Transverse colon (tissue), 3 donors: ENCODE data around the gene SERPINA9.
"Not testable (repeated sequence)": the region's sequence is repeated elsewhere in the genome, so short reads cannot be mapped to it uniquely, and the experiment has no call there.

Source experiments
- CTCF ChIP-seq, 5 experiments: fragments of 200-600 bp in 3 of 5; fragments of 450-650 bp in 2 of 5; sonication (generic) in 3 of 5; IDR thresholded peaks; 1 replicate in 2 of 5; 2 replicates in 3 of 5; pipeline ENCODE4 v1.5.1; 2016 to 2017; ENCODE audit warnings: antibody characterized with exemption in 5 of 5, inconsistent platforms in 3 of 5, mild to moderate bottlenecking in 2 of 5, moderate library complexity in 1 of 5
- POLR2A ChIP-seq: fragments of 450-650 bp; IDR thresholded peaks from one replicate; pipeline ENCODE4 v1.6.1; 2016; ENCODE audit warnings: antibody characterized with exemption, mild to moderate bottlenecking, moderate library complexity

- not testable (repeated sequence) for TF ChIP-seq CTCF (IDR thresholded peaks at IDR 0.05); POLR2A
Observed at GRCh38 chr14:94417497-94418205, 58.3 kb downstream of the SERPINA9 start.
